Mesothelial cell of epicardium (in vitro differentiated cells): ENCODE measurements around the gene HSBP1. TPM values are rescaled to one million over a fixed set of nuclear protein-coding genes. Genes with fewer than 3 reads are reported as not detected.
A peak's percentile ranks its signal among the peaks of the same experiment; 100 is the strongest.

Source experiments
- DNase-seq, 2 experiments: peaks; one replicate each; pipeline ENCODE4 v3.0.0; 2021; ENCODE audit warnings: low spot score in 2 of 2; ENCODE audit not compliant: unreplicated experiment in 2 of 2
- H3K27ac Mint-ChIP-seq: 2 replicates; pipeline ENCODE4 v1.8.0; 2021; ENCODE audit warnings: mixed read lengths
- H3K27me3 Mint-ChIP-seq: 2 replicates; pipeline ENCODE4 v1.8.0; 2021; ENCODE audit warnings: low read depth, mixed read lengths
- H3K36me3 Mint-ChIP-seq: 2 replicates; pipeline ENCODE4 v1.8.0; 2021; ENCODE audit warnings: mixed read lengths
- H3K4me1 Mint-ChIP-seq: 2 replicates; pipeline ENCODE4 v1.8.0; 2021; ENCODE audit warnings: mixed read lengths
- H3K4me3 Mint-ChIP-seq: 2 replicates; pipeline ENCODE4 v1.8.0; 2021; ENCODE audit warnings: mild to moderate bottlenecking, moderate library complexity, mixed read lengths
- H3K9me3 Mint-ChIP-seq: 2 replicates; pipeline ENCODE4 v1.8.0; 2021; ENCODE audit warnings: mixed read lengths
- total RNA-seq: library from RNA; stranded (reverse); gene quantifications from 3 replicates; pipeline ENCODE4 v1.2.1, GENCODE V29; 2021
- TF ChIP-seq, protein P1 (sequence below): fragments of 200-600 bp; sonication (generic); IDR thresholded peaks from one replicate; pipeline ENCODE4 v1.5.0; 2021; ENCODE audit warnings: antibody characterized with exemption; ENCODE audit not compliant: unreplicated experiment

Gene HSBP1
- total RNA-seq, 1 donor from 2014 or later = 139 TPM

- no peaks in the 10 kb centered on the region for H3K9me3 Mint-ChIP-seq
- no peak overlapping the region for H3K4me3 Mint-ChIP-seq
- no peak overlapping the region for H3K27ac Mint-ChIP-seq
These were observed 3.4 kb upstream of the HSBP1 start for GRCh38 chr16:83804366-83804765.

DNA sequence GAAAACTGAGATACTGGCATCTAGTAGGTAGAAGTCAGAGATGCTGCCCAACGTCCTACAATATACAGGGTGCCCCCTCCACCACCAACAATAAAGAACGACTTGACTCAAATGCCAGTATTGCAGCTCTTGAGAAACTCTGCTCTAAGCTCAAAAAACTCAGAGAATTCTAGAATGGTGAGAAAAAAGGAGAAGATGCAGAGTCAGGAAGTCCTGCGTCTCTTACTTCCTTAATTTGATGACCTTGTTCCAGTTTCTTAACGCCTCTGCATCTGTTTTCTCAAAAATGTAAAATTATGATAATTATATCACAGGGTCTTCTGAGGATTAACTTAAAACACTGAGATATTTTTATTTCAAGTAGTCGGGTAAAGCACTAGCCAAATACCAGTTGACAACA, 1.7 kb upstream of the HSBP1 start:
- Mint-ChIP-seq H3K4me1 (peaks cover 18% of the 10 kb centered on the region), H3K36me3 (peaks cover 6% of the 10 kb centered on the region), H3K9me3 (no peaks in the 10 kb centered on the region), H3K4me3 (no peak overlapping the region), H3K27ac (no peak overlapping the region), H3K27me3 (peaks cover 20% of the 10 kb centered on the region)
- TF ChIP-seq, protein P1, sequence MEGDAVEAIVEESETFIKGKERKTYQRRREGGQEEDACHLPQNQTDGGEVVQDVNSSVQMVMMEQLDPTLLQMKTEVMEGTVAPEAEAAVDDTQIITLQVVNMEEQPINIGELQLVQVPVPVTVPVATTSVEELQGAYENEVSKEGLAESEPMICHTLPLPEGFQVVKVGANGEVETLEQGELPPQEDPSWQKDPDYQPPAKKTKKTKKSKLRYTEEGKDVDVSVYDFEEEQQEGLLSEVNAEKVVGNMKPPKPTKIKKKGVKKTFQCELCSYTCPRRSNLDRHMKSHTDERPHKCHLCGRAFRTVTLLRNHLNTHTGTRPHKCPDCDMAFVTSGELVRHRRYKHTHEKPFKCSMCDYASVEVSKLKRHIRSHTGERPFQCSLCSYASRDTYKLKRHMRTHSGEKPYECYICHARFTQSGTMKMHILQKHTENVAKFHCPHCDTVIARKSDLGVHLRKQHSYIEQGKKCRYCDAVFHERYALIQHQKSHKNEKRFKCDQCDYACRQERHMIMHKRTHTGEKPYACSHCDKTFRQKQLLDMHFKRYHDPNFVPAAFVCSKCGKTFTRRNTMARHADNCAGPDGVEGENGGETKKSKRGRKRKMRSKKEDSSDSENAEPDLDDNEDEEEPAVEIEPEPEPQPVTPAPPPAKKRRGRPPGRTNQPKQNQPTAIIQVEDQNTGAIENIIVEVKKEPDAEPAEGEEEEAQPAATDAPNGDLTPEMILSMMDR = no peak
- DNase-seq = no peak

More at GRCh38 chr16:83804366-83804765, 3.4 kb upstream of the HSBP1 start:
- H3K4me1 Mint-ChIP-seq = peaks cover 12% of the 10 kb centered on the region
- peaks cover 29% of the 10 kb centered on the region for H3K27me3 Mint-ChIP-seq
- peaks cover 3% of the 10 kb centered on the region for H3K36me3 Mint-ChIP-seq
- DNase-seq = no peak
- TF ChIP-seq, protein P1 = no peak

- Mint-ChIP-seq H3K27ac (no peak overlapping the region), H3K36me3 (peaks cover 7% of the 10 kb centered on the region), H3K27me3 (peaks cover 17% of the 10 kb centered on the region), H3K4me3 (peak overlapping the region; percentile 97), H3K9me3 (no peaks in the 10 kb centered on the region), H3K4me1 (peaks cover 24% of the 10 kb centered on the region)
- DNase-seq = no peak
- TF ChIP-seq, protein P1 = no peak
These were observed 1.0 kb upstream of the HSBP1 start for GRCh38 chr16:83806731-83807130.

- Mint-ChIP-seq H3K27ac (no peak overlapping the region), H3K27me3 (peaks cover 13% of the 10 kb centered on the region), H3K4me3 (peak overlapping the region; percentile 97), H3K4me1 (peaks cover 24% of the 10 kb centered on the region), H3K9me3 (no peaks in the 10 kb centered on the region), H3K36me3 (peaks cover 7% of the 10 kb centered on the region)
- DNase-seq = no peak
- TF ChIP-seq, protein P1 = no peak
These were observed 460 bp upstream of the HSBP1 start for GRCh38 chr16:83807327-83807709.

GRCh38 chr16:83808573-83809014, 816 bp downstream of the HSBP1 start:
- Mint-ChIP-seq H3K36me3 (peaks cover 7% of the 10 kb centered on the region), H3K4me1 (peaks cover 23% of the 10 kb centered on the region), H3K27ac (peak overlapping the region; percentile 95), H3K9me3 (no peaks in the 10 kb centered on the region), H3K4me3 (peak overlapping the region; percentile 97), H3K27me3 (peaks cover 7% of the 10 kb centered on the region)
- TF ChIP-seq, protein P1 = no peak
- DNase-seq = no peak

DNA sequence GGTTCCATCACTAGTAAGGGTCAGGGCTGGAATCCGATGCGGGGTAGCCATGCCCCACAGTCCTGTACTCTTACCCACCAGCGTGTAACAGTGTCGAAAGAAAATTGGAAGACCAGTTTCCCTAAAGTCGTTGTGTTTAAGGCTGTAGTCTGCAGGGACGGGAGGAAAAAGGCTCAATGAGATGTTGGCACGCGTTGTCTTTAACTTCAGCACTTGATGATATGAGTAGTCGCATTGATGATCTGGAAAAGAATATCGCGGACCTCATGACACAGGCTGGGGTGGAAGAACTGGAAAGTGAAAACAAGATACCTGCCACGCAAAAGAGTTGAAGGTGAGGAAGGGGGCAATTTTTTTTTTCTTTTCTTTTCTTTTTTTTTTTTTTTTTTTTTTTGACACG, 1.3 kb downstream of the HSBP1 start:
- Mint-ChIP-seq H3K9me3 (no peaks in the 10 kb centered on the region), H3K27me3 (peaks cover 6% of the 10 kb centered on the region), H3K27ac (peak overlapping the region; percentile 95), H3K4me1 (peaks cover 28% of the 10 kb centered on the region), H3K36me3 (peaks cover 7% of the 10 kb centered on the region), H3K4me3 (peak overlapping the region; percentile 97)
- DNase-seq = no peak
- TF ChIP-seq, protein P1 = no peak
